Tibial nerve (tissue), 4 donors: ENCODE data around the gene CYB5B. TPM values are rescaled to one million over a fixed set of nuclear protein-coding genes. Genes with fewer than 3 reads are reported as not detected.
"Not testable (repeated sequence)": the region's sequence is repeated elsewhere in the genome, so short reads cannot be mapped to it uniquely, and the experiment has no call there.

Source experiments
- DNase-seq, 2 donors: peaks; one replicate each; pipeline ENCODE4 v3.0.0-alpha.2; 2019; ENCODE audit warnings: low spot score in 2 of 2
- H3K27ac ChIP-seq, 4 donors: fragments of 200-600 bp; sonication (generic) in 3 of 4; one replicate each; pipeline ENCODE4 v1.5.1; 2017 to 2019; ENCODE audit warnings: mild to moderate bottlenecking in 1 of 4
- H3K27me3 ChIP-seq, 2 donors: fragments of 200-600 bp; sonication (generic) in 1 of 2; one replicate each; pipeline versions ENCODE4 v1.5.1 to v1.6.0; 2017 to 2019
- H3K36me3 ChIP-seq, 3 donors: fragments of 200-600 bp; sonication (generic); one replicate each; pipeline ENCODE4 v1.5.1; 2018 to 2019
- H3K4me1 ChIP-seq, 4 donors: fragments of 200-600 bp; sonication (generic) in 3 of 4; one replicate each; pipeline ENCODE4 v1.5.1; 2017 to 2019
- H3K4me3 ChIP-seq, 4 donors: fragments of 200-600 bp; sonication (generic) in 3 of 4; one replicate each; pipeline ENCODE4 v1.5.1; 2017 to 2019; ENCODE audit warnings: mild to moderate bottlenecking in 1 of 4, moderate library complexity in 1 of 4
- H3K9me3 ChIP-seq, 4 donors: fragments of 200-600 bp; sonication (generic) in 3 of 4; one replicate each; pipeline ENCODE4 v1.5.1; 2017 to 2019
- CTCF ChIP-seq, 5 experiments: fragments of 200-600 bp in 3 of 5; fragments of 450-650 bp in 2 of 5; sonication (generic) in 3 of 5; IDR thresholded peaks; one replicate each; pipeline ENCODE4 v1.5.1; 2016 to 2019; ENCODE audit warnings: antibody characterized with exemption in 5 of 5, mild to moderate bottlenecking in 3 of 5, moderate library complexity in 2 of 5
- EP300 ChIP-seq, 2 donors: sonication (generic); formaldehyde crosslinking; IDR thresholded peaks; one replicate each; pipeline ENCODE4 v1.6.1; 2017; ENCODE audit warnings: antibody characterized with exemption in 2 of 2, mild to moderate bottlenecking in 1 of 2
- POLR2A ChIP-seq, 2 donors: fragments of 450-650 bp; IDR thresholded peaks; one replicate each; pipeline ENCODE4 v1.6.1; 2017; ENCODE audit warnings: antibody characterized with exemption in 2 of 2, mild to moderate bottlenecking in 2 of 2, moderate library complexity in 2 of 2
- WGBS, 2 donors: methylation state at CpG; one replicate each; pipeline ENCODE4 v1.1.5; 2018; 5-methylcytosine and 5-hydroxymethylcytosine counted together
- total RNA-seq, 4 donors: library from RNA; depleted of rRNA; stranded (reverse); fragments of >200 nt; gene quantifications; one replicate each; pipeline ENCODE4 v1.1.0, GENCODE V29; 2016

CYB5B gene
- total RNA-seq, 4 donors from 2014 or later, result 26.6 to 45.9 (median 30.7) TPM

- Histone ChIP-seq H3K4me1 (peaks cover 0 to 21% (median 2%) of the 10 kb centered on the region in 4 donors), H3K27me3 (no peaks in the 10 kb centered on the region), H3K4me3 (peak overlapping the region; percentile 72 to 94 (median 86)), H3K9me3 (peaks cover 0 to 5% (median 0%) of the 10 kb centered on the region in 4 donors), H3K27ac (peak overlapping the region; percentile 34 to 90 (median 86)), H3K36me3 (peaks cover 0 to 31% (median 0%) of the 10 kb centered on the region in 3 donors)
- no peak for TF ChIP-seq POLR2A (IDR thresholded peaks at IDR 0.05)
- no peak for TF ChIP-seq EP300 (IDR thresholded peaks at IDR 0.05)
- no peak for TF ChIP-seq CTCF (IDR thresholded peaks at IDR 0.05)
- WGBS, 2 donors, result 13% methylated on average over 11 of the region's 11 CpGs
- DNase-seq, result no peak
These were observed 741 bp downstream of the CYB5B start for GRCh38 chr16:69424935-69425784.

DNA sequence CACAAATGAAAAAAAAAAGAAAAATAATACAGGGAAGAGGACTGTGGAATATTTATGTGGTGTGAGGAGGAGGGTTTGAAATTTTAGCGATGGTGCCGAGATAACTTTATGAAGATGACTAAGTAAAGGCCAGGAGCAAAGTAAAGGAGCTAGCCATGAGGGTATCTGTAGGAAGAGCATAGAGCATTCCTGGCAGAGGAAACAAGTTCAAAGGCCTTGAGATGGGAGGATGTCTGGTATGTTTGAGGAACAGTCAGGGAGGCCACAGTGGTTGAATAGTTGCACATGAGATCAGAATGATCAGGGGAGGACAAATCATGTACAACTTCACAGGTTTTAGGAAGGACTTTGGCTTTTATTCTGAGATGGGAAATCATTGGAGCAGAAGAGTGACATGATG lies 4.2 kb downstream of the CYB5B start:
- Histone ChIP-seq H3K4me3 (no peak overlapping the region), H3K36me3 (peaks cover 0 to 66% (median 4%) of the 10 kb centered on the region in 3 donors), H3K27me3 (no peaks in the 10 kb centered on the region), H3K4me1 (peaks cover 0 to 19% (median 2%) of the 10 kb centered on the region in 4 donors), H3K9me3 (peaks cover 0 to 5% (median 0%) of the 10 kb centered on the region in 4 donors), H3K27ac (no peak overlapping the region)
- no peak for DNase-seq
- TF ChIP-seq POLR2A (IDR thresholded peaks at IDR 0.05), result no peak
- no peak for TF ChIP-seq CTCF (IDR thresholded peaks at IDR 0.05)
- TF ChIP-seq EP300 (IDR thresholded peaks at IDR 0.05), result no peak
- WGBS, 2 donors, result 96 to 100% methylated on average over 2 of the region's 2 CpGs

- not testable (repeated sequence) for H3K9me3 ChIP-seq, H3K4me3 ChIP-seq, DNase-seq, H3K27ac ChIP-seq, H3K27me3 ChIP-seq
- Histone ChIP-seq H3K4me1 (peaks cover 0 to 15% (median 0%) of the 10 kb centered on the region in 4 donors), H3K36me3 (peaks cover 0 to 69% (median 4%) of the 10 kb centered on the region in 3 donors)
- WGBS, 2 donors, result 98% methylated on average over 7 of the region's 7 CpGs
These were observed 4.7 kb downstream of the CYB5B start for GRCh38 chr16:69429058-69429640.

GRCh38 chr16:69431948-69432468 lies 7.6 kb downstream of the CYB5B start:
- no peak for DNase-seq
- no peak overlapping the region for H3K27ac ChIP-seq
- peaks cover 0 to 68% (median 4%) of the 10 kb centered on the region in 3 donors for H3K36me3 ChIP-seq
- H3K27me3 ChIP-seq, result no peaks in the 10 kb centered on the region
- 88 to 93% methylated on average over 2 of the region's 2 CpGs for WGBS, 2 donors
- H3K9me3 ChIP-seq, result peaks cover 0 to 5% (median 0%) of the 10 kb centered on the region in 4 donors
- H3K4me3 ChIP-seq, result no peak overlapping the region
- no peak for TF ChIP-seq EP300 (IDR thresholded peaks at IDR 0.05)
- TF ChIP-seq POLR2A (IDR thresholded peaks at IDR 0.05), result no peak
- TF ChIP-seq CTCF (IDR thresholded peaks at IDR 0.05), result no peak
- H3K4me1 ChIP-seq, result peaks cover 0 to 12% (median 7%) of the 10 kb centered on the region in 4 donors

- peaks cover 0 to 21% (median 7%) of the 10 kb centered on the region in 4 donors for H3K4me1 ChIP-seq
- DNase-seq, result no peak
- no peak overlapping the region for H3K27ac ChIP-seq
- H3K36me3 ChIP-seq, result peaks cover 0 to 49% (median 4%) of the 10 kb centered on the region in 3 donors
- H3K27me3 ChIP-seq, result no peaks in the 10 kb centered on the region
- H3K4me3 ChIP-seq, result no peak overlapping the region
- peaks cover 0 to under 1% (median 0%) of the 10 kb centered on the region in 4 donors for H3K9me3 ChIP-seq
- TF ChIP-seq POLR2A (IDR thresholded peaks at IDR 0.05), result no peak
- no peak for TF ChIP-seq CTCF (IDR thresholded peaks at IDR 0.05)
- TF ChIP-seq EP300 (IDR thresholded peaks at IDR 0.05), result no peak
- 96 to 97% methylated on average over 1 of the region's 1 CpG for WGBS, 2 donors
These were observed 9.6 kb downstream of the CYB5B start for GRCh38 chr16:69434066-69434465.
